Measurements from ENCODE around the gene SARDH. TPM values are rescaled to one million over a fixed set of nuclear protein-coding genes. Genes with fewer than 3 reads are reported as not detected.

Gene SARDH
- total RNA-seq, 4 donors from 2014 or later = 0.10 to 0.29 TPM; not detected in 2

DNA sequence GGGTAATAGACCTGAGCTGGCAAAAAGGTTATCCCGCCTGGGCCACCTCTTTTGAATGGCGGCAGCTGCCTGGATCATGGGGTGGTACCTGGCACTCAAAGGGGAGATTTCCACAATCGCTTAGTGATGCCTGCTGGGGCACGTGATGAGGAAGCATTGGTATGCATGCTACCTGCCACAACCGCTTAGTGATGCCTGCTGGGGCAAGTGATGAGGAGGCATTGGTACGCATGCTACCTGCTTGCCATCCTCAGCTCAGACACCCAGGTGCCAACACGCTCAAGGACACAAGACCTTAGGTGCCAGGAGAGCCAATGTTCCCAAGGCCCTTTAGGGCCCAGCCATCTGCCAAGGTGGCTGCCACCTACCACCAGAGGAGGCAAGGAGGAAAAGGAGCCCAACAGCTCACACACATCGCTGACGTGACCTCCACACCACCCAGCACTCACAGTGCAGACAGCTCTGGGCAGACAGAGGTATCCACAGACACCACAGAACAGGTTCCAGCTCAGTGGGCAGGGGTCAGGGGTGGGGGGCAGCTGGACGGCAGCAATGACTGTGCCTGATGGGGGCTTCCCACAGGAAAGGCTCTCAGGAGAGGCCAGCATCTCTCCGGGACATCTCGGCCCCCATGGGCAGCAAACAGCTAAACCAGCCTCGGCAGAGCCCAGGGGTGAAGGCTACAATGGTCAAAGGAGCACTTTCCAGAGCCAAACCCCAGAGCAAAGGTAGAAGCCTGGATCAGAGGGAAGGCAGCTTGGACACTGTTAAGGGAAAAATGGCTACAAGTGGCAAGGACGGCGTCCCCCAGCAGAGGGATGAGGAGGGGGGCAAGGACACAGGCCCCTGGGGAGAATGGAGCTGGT lies 43.0 kb upstream of the SARDH start:
- no peak overlapping the region for H3K4me3 ChIP-seq (ENCODE audit: low read depth, poor library complexity, severe bottlenecking)
- intact Hi-C loops (cut with DNase I; ENCODE audit: low total_unique reads) = no loop called here
- TF ChIP-seq, protein P1, sequence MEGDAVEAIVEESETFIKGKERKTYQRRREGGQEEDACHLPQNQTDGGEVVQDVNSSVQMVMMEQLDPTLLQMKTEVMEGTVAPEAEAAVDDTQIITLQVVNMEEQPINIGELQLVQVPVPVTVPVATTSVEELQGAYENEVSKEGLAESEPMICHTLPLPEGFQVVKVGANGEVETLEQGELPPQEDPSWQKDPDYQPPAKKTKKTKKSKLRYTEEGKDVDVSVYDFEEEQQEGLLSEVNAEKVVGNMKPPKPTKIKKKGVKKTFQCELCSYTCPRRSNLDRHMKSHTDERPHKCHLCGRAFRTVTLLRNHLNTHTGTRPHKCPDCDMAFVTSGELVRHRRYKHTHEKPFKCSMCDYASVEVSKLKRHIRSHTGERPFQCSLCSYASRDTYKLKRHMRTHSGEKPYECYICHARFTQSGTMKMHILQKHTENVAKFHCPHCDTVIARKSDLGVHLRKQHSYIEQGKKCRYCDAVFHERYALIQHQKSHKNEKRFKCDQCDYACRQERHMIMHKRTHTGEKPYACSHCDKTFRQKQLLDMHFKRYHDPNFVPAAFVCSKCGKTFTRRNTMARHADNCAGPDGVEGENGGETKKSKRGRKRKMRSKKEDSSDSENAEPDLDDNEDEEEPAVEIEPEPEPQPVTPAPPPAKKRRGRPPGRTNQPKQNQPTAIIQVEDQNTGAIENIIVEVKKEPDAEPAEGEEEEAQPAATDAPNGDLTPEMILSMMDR (IDR thresholded peaks at IDR 0.05) = no peak
- no peak for TF ChIP-seq POLR2A (IDR thresholded peaks at IDR 0.05)
- 93 to 97% methylated on average over 12 to 14 of the region's 15 CpGs for WGBS, 2 donors
- no peak for DNase-seq (ENCODE audit: low spot score in 2 of 2)

DNA sequence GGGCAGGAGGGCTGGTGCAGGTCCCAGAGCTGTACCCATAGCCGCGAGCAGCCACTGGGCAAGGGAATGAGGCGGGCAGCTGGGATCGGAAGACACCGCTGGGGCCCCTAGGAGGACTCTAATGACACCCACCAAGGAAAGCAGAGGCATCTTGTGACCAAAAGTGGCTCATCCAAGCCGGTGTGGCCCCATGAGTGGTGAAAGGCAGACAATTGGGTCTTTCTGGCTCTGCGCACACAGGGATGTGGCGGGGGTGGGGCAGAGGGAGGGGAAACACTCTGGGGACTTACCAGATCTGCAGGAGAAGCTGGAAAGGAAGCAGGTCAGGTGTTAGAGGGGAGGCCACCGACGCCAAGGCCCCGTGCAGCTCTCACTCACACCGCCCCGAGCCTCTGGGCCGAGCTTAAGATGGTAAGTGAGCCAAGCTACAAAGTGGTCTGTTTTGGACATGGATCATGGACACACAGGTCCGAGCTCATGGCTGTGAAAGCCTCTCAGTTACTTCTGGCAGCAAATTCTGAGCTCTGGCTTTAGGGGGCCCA lies 42.3 kb upstream of the SARDH start:
- no peak overlapping the region for H3K4me3 ChIP-seq (ENCODE audit: low read depth, poor library complexity, severe bottlenecking)
- 91 to 94% methylated on average over 14 to 15 of the region's 15 CpGs for WGBS, 2 donors
- no peak for TF ChIP-seq POLR2A (IDR thresholded peaks at IDR 0.05)
- no peak for DNase-seq (ENCODE audit: low spot score in 2 of 2)
- intact Hi-C loops (cut with DNase I; ENCODE audit: low total_unique reads) = no loop called here

DNA sequence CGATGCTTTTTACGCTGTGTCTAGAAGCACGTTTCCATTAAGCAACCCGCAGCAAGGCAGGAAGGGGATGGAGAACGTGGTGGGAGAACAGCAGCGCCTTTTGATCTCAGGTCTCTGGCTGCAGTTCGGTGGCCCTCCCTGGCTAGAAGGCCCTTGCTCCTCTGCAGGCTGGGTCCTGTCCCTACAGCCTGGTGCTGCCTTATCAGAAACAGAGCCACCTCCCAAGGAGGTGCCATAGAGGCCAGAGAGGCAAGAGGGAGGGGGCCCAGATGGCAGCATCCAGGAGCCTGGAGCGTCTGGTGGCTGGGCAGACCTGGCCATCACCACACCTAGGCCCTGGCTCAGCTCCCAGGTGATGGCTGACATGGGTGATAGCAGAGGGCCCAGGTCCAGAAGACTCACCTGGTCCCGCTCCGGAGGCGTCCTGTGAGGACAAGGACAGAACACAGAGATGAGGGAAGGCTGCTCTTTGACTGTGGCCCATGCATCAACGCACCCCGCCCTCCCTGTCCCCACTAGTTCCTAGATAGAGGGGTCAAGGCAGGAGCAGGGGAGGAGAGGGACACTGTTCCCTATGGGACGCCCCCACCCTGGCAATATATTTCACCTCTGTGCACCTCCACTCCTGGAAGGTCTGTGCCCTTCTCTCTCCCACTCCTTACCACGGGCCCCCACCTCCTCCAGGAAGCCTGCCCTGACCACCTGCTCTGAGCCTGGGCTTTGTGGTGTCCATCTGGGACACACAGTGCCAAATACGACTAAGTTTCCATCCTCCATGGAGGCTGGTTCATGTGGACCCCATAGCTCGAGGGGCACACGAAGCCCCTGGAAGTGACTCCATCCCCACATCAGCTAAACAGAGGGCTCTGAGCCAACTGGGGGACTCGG lies 41.6 kb upstream of the SARDH start:
- no peak for TF ChIP-seq POLR2A (IDR thresholded peaks at IDR 0.05)
- TF ChIP-seq, protein P1 (IDR thresholded peaks at IDR 0.05) = no peak
- DNase-seq (ENCODE audit: low spot score in 2 of 2) = no peak
- intact Hi-C loops (cut with DNase I; ENCODE audit: low total_unique reads) = no loop called here
- WGBS, 2 donors = 83 to 91% methylated on average over 17 to 19 of the region's 19 CpGs
- H3K4me3 ChIP-seq (ENCODE audit: low read depth, poor library complexity, severe bottlenecking) = no peak overlapping the region

DNA sequence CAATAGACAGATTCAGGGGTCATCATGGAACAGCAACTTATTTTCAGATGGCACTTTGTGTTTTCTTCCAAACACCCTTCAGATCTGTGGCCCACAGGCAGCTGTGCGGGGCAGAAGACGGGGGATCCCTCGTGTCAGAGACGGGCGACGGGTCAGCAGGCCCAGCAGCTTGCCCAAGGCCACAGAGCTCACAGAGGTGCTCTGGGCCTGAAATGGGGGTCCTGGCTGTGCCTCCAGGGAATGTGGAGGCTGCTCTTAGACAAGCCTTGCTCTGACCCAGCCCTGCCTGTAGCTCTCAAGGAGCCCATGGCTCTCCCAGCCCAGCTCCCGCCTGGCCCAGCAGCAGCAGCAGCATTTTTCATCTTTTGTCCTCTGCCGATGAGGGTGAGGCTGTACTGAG lies 40.9 kb upstream of the SARDH start:
- no peak for DNase-seq (ENCODE audit: low spot score in 2 of 2)
- TF ChIP-seq, protein P1 (IDR thresholded peaks at IDR 0.05) = no peak
- TF ChIP-seq POLR2A (IDR thresholded peaks at IDR 0.05) = no peak
- WGBS, 2 donors = 90 to 97% methylated on average over 8 of the region's 8 CpGs
- H3K4me3 ChIP-seq (ENCODE audit: low read depth, poor library complexity, severe bottlenecking) = no peak overlapping the region
- intact Hi-C loops (cut with DNase I; ENCODE audit: low total_unique reads) = no loop called here

DNA sequence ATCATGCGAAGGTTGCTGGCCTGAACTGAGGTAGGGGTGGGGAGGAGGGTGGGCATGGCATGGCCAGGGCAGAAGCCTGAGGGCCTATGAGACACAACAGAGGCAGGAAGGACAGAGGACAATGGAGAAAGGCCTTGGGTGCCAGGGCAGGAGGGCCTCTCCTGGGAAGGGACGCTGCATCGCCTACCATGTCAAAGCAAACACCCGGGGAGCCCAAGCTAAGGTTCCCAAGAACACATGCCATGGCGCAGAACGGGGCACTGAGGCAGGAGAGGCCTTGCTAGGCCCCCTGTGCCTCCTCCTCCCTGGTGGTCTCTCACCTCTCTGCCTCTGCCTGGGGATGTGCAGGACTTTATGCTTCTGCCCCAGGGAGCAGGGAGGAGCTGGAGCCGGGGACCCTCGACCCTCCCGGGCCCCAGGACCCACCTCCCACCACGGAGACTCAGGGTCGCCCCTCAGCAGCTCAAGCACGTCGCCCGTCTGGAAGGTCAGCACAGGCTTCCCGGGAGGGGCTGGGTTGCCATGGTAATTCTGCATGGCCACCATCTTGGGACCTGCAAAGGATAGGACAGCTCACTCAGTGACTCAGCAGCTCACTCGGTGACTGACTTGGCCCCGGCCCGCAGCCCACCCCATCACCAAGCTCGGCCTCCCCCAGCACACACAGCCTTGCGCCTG lies 40.3 kb upstream of the SARDH start:
- TF ChIP-seq, protein P1 (IDR thresholded peaks at IDR 0.05) = no peak
- TF ChIP-seq POLR2A (IDR thresholded peaks at IDR 0.05) = no peak
- DNase-seq (ENCODE audit: low spot score in 2 of 2) = no peak
- intact Hi-C loops (cut with DNase I; ENCODE audit: low total_unique reads) = no loop called here
- 89 to 91% methylated on average over 19 to 20 of the region's 20 CpGs for WGBS, 2 donors
- H3K4me3 ChIP-seq (ENCODE audit: low read depth, poor library complexity, severe bottlenecking) = no peak overlapping the region
